A549 (cell line): ENCODE results near the gene SBK3. TPM values are rescaled to one million over a fixed set of nuclear protein-coding genes. Genes with fewer than 3 reads are reported as not detected.

Experiments used
- ATAC-seq, 2 experiments: fragments of 200-7000 bp in 1 of 2; fragments of >200 bp in 1 of 2; cut with Nextera tagmentation in 1 of 2; cut with Tn5 transposase in 1 of 2; 3 replicates each; pipeline versions ENCODE4 v1.8.0 to v1.9.1; 2018 to 2020; ENCODE audit warnings: mild to moderate bottlenecking in 1 of 2, moderate library complexity in 1 of 2
- CTCF ChIA-PET: fragments of 300-600 bp; sonication (Branson Sonifier 250); formaldehyde crosslinking; extraction: SDS; loops from one replicate; lab custom pipeline; 2021; ENCODE audit warnings: antibody characterized with exemption, inconsistent platforms; lab: Yijun Ruan, JAX
- POLR2A ChIA-PET: fragments of 350-600 bp; formaldehyde crosslinking; extraction: SDS; loops from one replicate; lab custom pipeline; 2021; ENCODE audit warnings: antibody characterized with exemption, inconsistent platforms; lab: Yijun Ruan, JAX
- DNase-seq, 2 experiments: peaks; one replicate each; pipeline versions ENCODE4 v3.0.0 to v3.0.0-alpha.2; 2011 to 2016; ENCODE audit warnings: low read depth in 1 of 2, low spot score in 1 of 2
- FAIRE-seq: peaks from 2 replicates; lab custom pipeline; 2011; peaks lifted over from hg19 to GRCh38; lab: Jason Lieb, UNC
- H3K27ac ChIP-seq, 2 experiments: fragments of >200 bp; sonication (Bioruptor Twin); formaldehyde crosslinking; 3 replicates each; pipeline ENCODE4 v1.5.1; 2016 to 2017
- H3K4me1 ChIP-seq: fragments of >200 bp; sonication (Bioruptor Twin); formaldehyde crosslinking; 3 replicates; pipeline ENCODE4 v1.6.1; 2016
- H3K4me2 ChIP-seq: fragments of >200 bp; sonication (Bioruptor Twin); formaldehyde crosslinking; 3 replicates; pipeline ENCODE4 v1.6.1; 2016
- H3K4me3 ChIP-seq: fragments of >200 bp; sonication (Bioruptor Twin); formaldehyde crosslinking; 3 replicates; pipeline ENCODE4 v1.5.1; 2016
- H3K9me3 ChIP-seq: fragments of >200 bp; sonication (Bioruptor Twin); formaldehyde crosslinking; 3 replicates; pipeline ENCODE4 v1.6.1; 2016
- CBX2 ChIP-seq: fragments of 200-600 bp; sonication (generic); IDR thresholded peaks from 2 replicates; pipeline ENCODE4 v1.6.1; 2016; ENCODE audit warnings: low read depth, mild to moderate bottlenecking, borderline replicate concordance
- E2F6 ChIP-seq: IDR thresholded peaks from 2 replicates; pipeline ENCODE4 v1.6.1; 2012; ENCODE audit warnings: low read depth, borderline replicate concordance
- ESRRA ChIP-seq: fragments of 150-350 bp; IDR thresholded peaks from 2 replicates; pipeline ENCODE4 v1.6.1; 2014; ENCODE audit warnings: mild to moderate bottlenecking, low read length, borderline replicate concordance
- FOSL2 ChIP-seq, 2 experiments: fragments of 450-650 bp in 1 of 2; fragments of >200 bp in 1 of 2; sonication (Bioruptor Twin) in 1 of 2; formaldehyde crosslinking; IDR thresholded peaks; 2 replicates each; pipeline versions ENCODE4 v1.5.0 to v1.6.1; 2016 to 2020; ENCODE audit warnings: mild to moderate bottlenecking in 1 of 2, moderate library complexity in 1 of 2
- GATA3 ChIP-seq: IDR thresholded peaks from 2 replicates; pipeline ENCODE4 v1.6.1; 2012; ENCODE audit warnings: borderline replicate concordance
- HES2 ChIP-seq: fragments of >200 bp; sonication (Bioruptor Twin); formaldehyde crosslinking; IDR thresholded peaks from 2 replicates; pipeline ENCODE4 v1.6.1; 2016
- HOXA7 ChIP-seq: fragments of 250-450 bp; sonication (Bioruptor Pico); IDR thresholded peaks from 2 replicates; pipeline ENCODE4 v1.5.0; 2020; ENCODE audit warnings: mild to moderate bottlenecking, moderate library complexity
- JUN ChIP-seq, 2 experiments: fragments of >200 bp; sonication (Bioruptor Twin); formaldehyde crosslinking; IDR thresholded peaks; 2 replicates in 1 of 2; 3 replicates in 1 of 2; pipeline ENCODE4 v1.6.1; 2016 to 2017
- MAFK ChIP-seq: fragments of 450-650 bp; IDR thresholded peaks from 2 replicates; pipeline ENCODE4 v1.6.1; 2014; ENCODE audit not compliant: partially characterized antibody
- MAX ChIP-seq: IDR thresholded peaks from 2 replicates; pipeline ENCODE4 v1.6.1; 2012
- MAZ ChIP-seq: fragments of 150-350 bp; IDR thresholded peaks from 2 replicates; pipeline ENCODE4 v1.6.1; 2014; ENCODE audit warnings: antibody characterized with exemption, low read depth, low read length, borderline replicate concordance
- NR3C1 ChIP-seq: fragments of >200 bp; sonication (Bioruptor Twin); formaldehyde crosslinking; IDR thresholded peaks from 3 replicates; pipeline ENCODE4 v1.6.1; 2017
- PBX3 ChIP-seq: IDR thresholded peaks from 2 replicates; pipeline ENCODE4 v1.6.1; 2012
- POLR2A ChIP-seq: IDR thresholded peaks from 2 replicates; pipeline ENCODE4 v1.6.1; 2012; ENCODE audit warnings: mild to moderate bottlenecking, low read length
- RAD21 ChIP-seq, 2 experiments: fragments of >200 bp in 1 of 2; sonication (Bioruptor Twin) in 1 of 2; formaldehyde crosslinking in 1 of 2; IDR thresholded peaks in 1 of 2; conservative IDR thresholded peaks in 1 of 2; 2 replicates in 1 of 2; 3 replicates in 1 of 2; pipeline ENCODE4 v1.6.1; 2012 to 2018; ENCODE audit warnings: inconsistent platforms in 1 of 2
- SMC3 ChIP-seq: fragments of >200 bp; sonication (Bioruptor Twin); formaldehyde crosslinking; IDR thresholded peaks from 3 replicates; pipeline ENCODE4 v1.6.1; 2018; ENCODE audit warnings: inconsistent platforms
- WGBS: methylation state at CpG from one replicate; pipeline ENCODE4 v1.1.6; 2017; ENCODE audit errors: missing lambda C conversion rate; 5-methylcytosine and 5-hydroxymethylcytosine counted together
- polyA plus RNA-seq, 4 experiments: library from polyadenylated mRNA; depleted of rRNA in 3 of 4; stranded (reverse); fragments of >200 nt; fragmentation: RNase III in 1 of 4; extraction: RNeasy Plus Mini Kit Qiagen cat#74134 plus additional on column Dnase treatment in 1 of 4; gene quantifications; 2 replicates in 3 of 4; 3 replicates in 1 of 4; pipeline ENCODE4 v1.2.3, GENCODE V29; 2011 to 2017
- TF ChIP-seq, protein P1 (sequence below): fragments of >200 bp; sonication (Bioruptor Twin); formaldehyde crosslinking; IDR thresholded peaks from 3 replicates; pipeline ENCODE4 v1.5.1; 2016

The SBK3 gene
- polyA plus RNA-seq, 2 of the 4 experiments (the other 2 are of a cell fraction) = 1.1 TPM

DNA sequence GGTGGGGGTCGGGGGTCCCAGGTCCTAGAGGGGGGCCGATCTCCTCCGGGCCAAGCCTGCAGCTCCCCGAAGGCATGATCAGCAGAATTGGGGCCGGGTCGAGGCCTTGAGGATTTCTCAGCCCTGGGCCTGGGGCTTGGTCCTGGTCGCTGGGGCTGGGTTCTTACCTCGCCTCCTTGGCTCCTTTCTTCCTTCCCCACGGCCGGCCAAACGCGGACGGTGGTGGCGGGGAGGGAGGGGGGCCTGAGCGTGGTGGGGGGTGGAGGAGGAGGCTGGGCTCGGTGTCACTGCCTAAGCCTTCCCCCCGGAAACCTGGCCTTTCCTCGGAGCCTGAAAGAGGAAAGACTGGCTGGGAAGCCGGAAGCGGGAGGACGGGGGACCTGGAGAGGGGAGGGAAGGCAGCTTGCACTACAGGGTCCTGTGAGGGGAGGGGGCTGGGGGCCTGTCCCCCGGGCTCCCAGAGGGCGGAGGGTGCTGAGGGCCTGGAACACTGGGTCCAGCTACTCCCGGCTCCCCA, 35.3 kb upstream of the SBK3 start, which contains the start of gene ZNF579:
TSS of gene ZNF579 (minus strand) at position 221 of the 517 bp plus-strand sequence. CDS start 1,209 bp downstream, outside the sequence.
- ChIA-PET POLR2A (interaction anchor here (0.6 to 2.7 kb wide), 8 partner anchors 12 to 79 kb away, joined by 5 to 22 read pairs (median 6); partner anchors contain the start of genes FIZ1, ZNF524 and ZNF865), CTCF (interaction anchor here (0.6 to 3.0 kb wide), 11 partner anchors 10 to 113 kb away, joined by 3 to 20 read pairs (median 5); partner anchors contain the start of gene ZNF865)
- Histone ChIP-seq H3K27ac (peak within 1 kb of the TSS; percentile 99 to 100), H3K4me3 (peak within 1 kb of the TSS; percentile 96), H3K9me3 (no peaks in the 10 kb centered on the region), H3K4me2 (peak within 1 kb of the TSS; percentile 85), H3K4me1 (peaks cover 26% of the 10 kb centered on the region)
- WGBS = 7% methylated on average over 16 of the region's 24 CpGs
- peak; percentile 80 for TF ChIP-seq MAX
- TF ChIP-seq, protein P1, sequence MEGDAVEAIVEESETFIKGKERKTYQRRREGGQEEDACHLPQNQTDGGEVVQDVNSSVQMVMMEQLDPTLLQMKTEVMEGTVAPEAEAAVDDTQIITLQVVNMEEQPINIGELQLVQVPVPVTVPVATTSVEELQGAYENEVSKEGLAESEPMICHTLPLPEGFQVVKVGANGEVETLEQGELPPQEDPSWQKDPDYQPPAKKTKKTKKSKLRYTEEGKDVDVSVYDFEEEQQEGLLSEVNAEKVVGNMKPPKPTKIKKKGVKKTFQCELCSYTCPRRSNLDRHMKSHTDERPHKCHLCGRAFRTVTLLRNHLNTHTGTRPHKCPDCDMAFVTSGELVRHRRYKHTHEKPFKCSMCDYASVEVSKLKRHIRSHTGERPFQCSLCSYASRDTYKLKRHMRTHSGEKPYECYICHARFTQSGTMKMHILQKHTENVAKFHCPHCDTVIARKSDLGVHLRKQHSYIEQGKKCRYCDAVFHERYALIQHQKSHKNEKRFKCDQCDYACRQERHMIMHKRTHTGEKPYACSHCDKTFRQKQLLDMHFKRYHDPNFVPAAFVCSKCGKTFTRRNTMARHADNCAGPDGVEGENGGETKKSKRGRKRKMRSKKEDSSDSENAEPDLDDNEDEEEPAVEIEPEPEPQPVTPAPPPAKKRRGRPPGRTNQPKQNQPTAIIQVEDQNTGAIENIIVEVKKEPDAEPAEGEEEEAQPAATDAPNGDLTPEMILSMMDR = no peak
- peak; percentile 48 for TF ChIP-seq POLR2A
- TF ChIP-seq SMC3 = peak; percentile 47
- no peak for TF ChIP-seq MAFK
- TF ChIP-seq CBX2 = no peak
- TF ChIP-seq MAZ = peak; percentile 96
- TF ChIP-seq GATA3 = no peak
- no peak for TF ChIP-seq ESRRA
- TF ChIP-seq E2F6 = peak; percentile 70; the same call in 1 of the 2 replicates
- TF ChIP-seq JUN (IDR thresholded peaks at IDR 0.05) = peak; percentile 68 to 91; a peak in 4 of 5 replicates
- no peak for TF ChIP-seq HES2
- TF ChIP-seq RAD21 (conservative IDR thresholded peaks at IDR 0.05 in 1 of 2, IDR thresholded peaks at IDR 0.05 in 1 of 2) = peak; percentile 30 to 47; a peak in 2 of 5 replicates
- TF ChIP-seq PBX3 = peak; percentile 61; the same call in 1 of the 2 replicates
- no peak for TF ChIP-seq NR3C1
- TF ChIP-seq HOXA7 (CRISPR knock-in tag) = no peak
- peak; percentile 89 to 96 for DNase-seq
- no peak for FAIRE-seq
- ATAC-seq = peak; percentile 79 to 81

DNA sequence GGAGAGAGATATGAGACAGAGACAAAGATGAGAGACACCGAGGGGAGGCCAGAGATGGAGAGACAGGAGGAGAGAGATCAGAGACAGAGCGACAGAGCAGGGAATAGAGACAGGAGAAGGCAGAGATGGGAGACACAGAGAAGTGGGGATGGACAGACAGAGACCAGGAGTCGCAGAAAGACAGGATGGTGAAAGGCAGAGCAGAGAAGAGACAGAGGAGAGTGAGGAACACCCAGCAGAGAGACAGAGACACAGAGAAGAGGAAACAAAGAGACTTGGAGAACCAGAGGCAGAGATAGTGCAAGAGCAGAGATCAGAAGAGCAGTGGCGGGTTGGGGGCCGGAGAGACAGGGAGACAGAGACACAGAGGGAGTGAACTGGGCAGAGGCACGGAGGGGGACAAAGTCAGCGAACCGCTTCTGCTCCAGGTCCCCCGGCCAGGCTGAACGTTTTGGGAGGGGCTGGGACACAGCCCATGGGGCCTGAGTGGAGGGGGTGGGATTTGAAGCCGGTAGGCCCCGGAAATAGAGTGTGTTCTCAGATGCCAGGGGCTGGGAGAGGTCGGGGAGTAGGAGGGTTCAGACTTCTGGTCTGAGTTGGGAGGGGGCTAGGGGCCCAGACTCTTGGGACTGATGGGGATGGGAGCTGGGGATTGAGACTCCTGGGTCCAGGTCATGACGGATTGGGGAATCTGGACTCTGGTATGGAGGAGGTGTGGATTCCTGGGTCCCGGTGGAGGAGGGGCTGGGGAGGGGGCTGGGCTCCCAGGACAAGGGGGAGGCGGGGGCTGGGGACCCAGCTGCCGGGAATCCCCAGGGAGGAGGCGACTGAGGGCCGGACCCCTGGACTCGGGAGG, 34.7 kb upstream of the SBK3 start:
- peak; percentile 15 to 62; a peak in 5 of 6 replicates for ATAC-seq

More for the DNA sequence above, 34.7 kb upstream of the SBK3 start:
- H3K4me2 ChIP-seq = peak overlapping the region; percentile 85
- POLR2A ChIA-PET = interaction anchor here (0.6 to 2.7 kb wide), 7 partner anchors 11 to 79 kb away, joined by 5 to 22 read pairs (median 7); partner anchors contain the start of genes FIZ1, ZNF524 and ZNF865
- FAIRE-seq = no peak
- peak overlapping the region; percentile 99 to 100 for H3K27ac ChIP-seq
- DNase-seq = peak in 1 of 2 experiments; percentile 44
- TF ChIP-seq POLR2A (peak; percentile 32; the same call in 1 of the 2 replicates), FOSL2 (IDR thresholded peaks at IDR 0.05) (no peak), FOSL2 (CRISPR knock-in tag; IDR thresholded peaks at IDR 0.05) (no peak)
- TF ChIP-seq, all 56 proteins: peak for 1
- CTCF ChIA-PET = interaction anchor here (0.6 to 2.5 kb wide), 7 partner anchors 10 to 112 kb away, joined by 3 to 9 read pairs (median 4); partner anchors contain the start of gene ZNF865
- H3K9me3 ChIP-seq = no peaks in the 10 kb centered on the region
- WGBS = 9% methylated on average over 14 of the region's 20 CpGs
- peaks cover 23% of the 10 kb centered on the region for H3K4me1 ChIP-seq
- peak overlapping the region; percentile 96 for H3K4me3 ChIP-seq
